Measurements from ENCODE around the gene POSTN.

POSTN gene

GRCh38 chr13:37526710-37527473, 71.7 kb downstream of the POSTN start:
- DNase-seq (ENCODE audit: low read depth, low spot score) = no peak

- DNase-seq (ENCODE audit: low read depth, low spot score) = no peak
These were observed 83.3 kb downstream of the POSTN start for GRCh38 chr13:37515226-37515625.
